ENCODE data around the gene LRRC15.

The LRRC15 gene

DNA sequence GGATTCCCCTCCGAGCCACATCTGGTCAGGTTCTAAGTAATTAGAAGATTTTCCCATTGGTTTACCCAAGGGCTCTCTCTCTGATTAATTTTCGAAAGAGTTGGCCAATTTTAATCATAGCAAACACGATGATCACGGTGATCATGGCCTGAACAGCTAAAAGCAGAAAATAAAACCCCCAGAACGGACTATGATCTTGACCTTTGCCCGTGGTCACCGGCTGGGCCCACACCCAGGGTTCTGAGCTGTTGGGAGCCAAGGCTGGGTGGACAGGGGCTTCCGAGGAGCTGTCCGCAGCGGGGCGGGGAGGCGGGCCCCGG, 27.0 kb upstream of the LRRC15 start:
- POLR2A ChIA-PET = no interaction called here

DNA sequence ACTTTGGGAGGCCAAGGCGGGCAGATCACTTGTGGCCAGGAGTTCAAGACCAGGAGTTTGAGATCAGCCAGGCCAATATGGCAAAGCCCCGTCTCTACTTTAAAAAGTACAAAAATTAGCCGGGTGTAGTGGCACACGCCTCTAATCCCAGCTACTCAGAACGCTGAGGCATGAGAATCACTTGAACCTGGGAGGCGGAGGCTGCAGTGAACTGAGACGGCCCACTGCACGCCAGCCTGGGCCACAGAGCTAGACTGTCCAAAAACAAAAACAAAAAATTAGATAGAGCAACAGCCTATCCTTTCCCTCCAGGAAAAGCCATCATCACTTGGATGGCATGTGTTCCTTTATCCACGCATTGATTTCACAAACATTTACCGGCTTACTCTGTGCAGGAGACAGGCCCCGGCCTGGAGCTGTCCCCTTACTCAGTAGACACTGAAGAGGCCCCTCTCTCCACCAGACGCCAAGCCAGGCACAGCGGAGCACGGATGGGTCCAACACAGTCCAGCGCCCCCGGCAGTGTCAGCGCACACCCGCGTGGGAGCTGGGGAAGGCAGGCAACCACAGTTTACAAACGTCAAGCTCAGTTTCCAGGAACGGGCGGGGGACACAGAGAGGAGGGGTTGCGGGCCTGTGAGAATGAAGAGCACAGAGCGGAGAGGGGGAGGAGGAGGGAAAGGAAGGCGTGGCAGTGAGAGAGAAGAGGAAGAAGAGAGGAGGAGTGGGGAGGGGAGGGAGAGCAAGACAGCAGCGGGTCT, 26.4 kb upstream of the LRRC15 start:
- ChIA-PET CTCF (interaction anchor here (0.6 to 2.2 kb wide), 2 partner anchors 29 to 52 kb away, joined by 3 to 11 read pairs; no protein-coding TSS in a partner anchor), POLR2A (no interaction called here)
- no peak for DNase-seq (ENCODE audit: extremely low spot score)
- TF ChIP-seq CTBP1 (IDR thresholded peaks at IDR 0.05; ENCODE audit: borderline replicate concordance) (no peak), FOXM1 (IDR thresholded peaks at IDR 0.05; ENCODE audit: borderline replicate concordance) (no peak), NFRKB (IDR thresholded peaks at IDR 0.05) (no peak), ELF4 (IDR thresholded peaks at IDR 0.05) (no peak), TARDBP (IDR thresholded peaks at IDR 0.05) (no peak), ARNT (IDR thresholded peaks at IDR 0.05) (no peak), FOXK2 (IDR thresholded peaks at IDR 0.05) (no peak), SUZ12 (IDR thresholded peaks at IDR 0.05) (no peak), BHLHE40 (IDR thresholded peaks at IDR 0.05; ENCODE audit: borderline replicate concordance) (no peak), HDGF (IDR thresholded peaks at IDR 0.05; ENCODE audit: borderline replicate concordance) (no peak)

More for the DNA sequence above, 27.0 kb upstream of the LRRC15 start:
- CTCF ChIA-PET = interaction anchor here (2.2 kb wide), 1 partner anchor 53 kb away, joined by 11 read pairs; no protein-coding TSS in a partner anchor
- TF ChIP-seq BHLHE40 (IDR thresholded peaks at IDR 0.05; ENCODE audit: borderline replicate concordance) (no peak), FOXM1 (IDR thresholded peaks at IDR 0.05; ENCODE audit: borderline replicate concordance) (no peak), ZNF384 (IDR thresholded peaks at IDR 0.05) (no peak), FOXK2 (IDR thresholded peaks at IDR 0.05) (no peak), SP1 (IDR thresholded peaks at IDR 0.05) (no peak), TARDBP (IDR thresholded peaks at IDR 0.05) (no peak), HDGF (IDR thresholded peaks at IDR 0.05; ENCODE audit: borderline replicate concordance) (no peak), LEF1 (IDR thresholded peaks at IDR 0.05; ENCODE audit: borderline replicate concordance) (no peak)
- no peak for DNase-seq (ENCODE audit: extremely low spot score)

DNA sequence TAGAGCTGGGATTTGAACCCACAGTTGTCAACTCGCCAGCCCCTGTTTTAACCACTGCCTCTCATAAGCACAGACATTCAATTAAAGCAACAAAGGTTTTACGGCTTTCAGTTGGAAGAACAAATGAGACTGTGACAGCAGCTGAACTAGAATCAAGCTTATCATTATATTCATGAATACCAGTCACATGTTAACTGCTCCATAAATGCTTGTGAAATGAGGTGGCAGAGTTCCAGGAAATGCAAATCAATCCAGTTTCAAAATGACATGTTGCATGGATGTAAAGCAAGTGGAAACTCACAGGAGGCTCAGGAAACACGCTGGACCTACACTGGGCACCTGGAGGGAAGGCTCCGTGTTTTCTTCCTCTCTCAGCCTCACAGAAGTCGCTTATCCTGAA, 25.7 kb upstream of the LRRC15 start:
- no peak for TF ChIP-seq BHLHE40 (IDR thresholded peaks at IDR 0.05; ENCODE audit: borderline replicate concordance)
- no peak for TF ChIP-seq PKNOX1 (IDR thresholded peaks at IDR 0.05)
- no peak for TF ChIP-seq ZNF384 (IDR thresholded peaks at IDR 0.05)
- TF ChIP-seq ARNT (IDR thresholded peaks at IDR 0.05) = no peak
- no peak for TF ChIP-seq CTBP1 (IDR thresholded peaks at IDR 0.05; ENCODE audit: borderline replicate concordance)
- no peak for TF ChIP-seq FOXK2 (IDR thresholded peaks at IDR 0.05)
- TF ChIP-seq ELF4 (IDR thresholded peaks at IDR 0.05) = no peak
- no peak for TF ChIP-seq LEF1 (IDR thresholded peaks at IDR 0.05; ENCODE audit: borderline replicate concordance)
- no peak for DNase-seq (ENCODE audit: extremely low spot score)
- ChIA-PET POLR2A (no interaction called here), CTCF (interaction anchor here (0.6 to 2.2 kb wide), 3 partner anchors 28 to 53 kb away, joined by 3 to 11 read pairs (median 4); no protein-coding TSS in a partner anchor)

DNA sequence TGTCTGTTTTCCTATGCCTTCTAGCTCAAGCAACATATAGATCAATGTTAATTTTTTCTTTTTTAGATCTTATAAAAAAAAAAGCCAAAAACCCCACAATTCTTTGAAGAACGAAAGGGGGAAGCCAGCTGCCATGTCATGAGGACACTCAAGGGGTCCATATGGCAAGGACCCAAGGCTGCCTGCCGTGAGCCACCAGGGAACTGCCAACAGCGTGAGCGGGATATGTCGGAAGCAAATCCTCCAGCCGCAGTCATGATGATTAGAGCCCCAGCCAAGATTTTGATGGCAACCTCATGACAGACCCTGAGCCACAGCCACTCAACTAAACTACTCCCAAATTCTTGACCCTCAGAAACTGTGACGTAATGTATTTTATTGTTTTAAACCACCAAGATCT, 23.0 kb upstream of the LRRC15 start:
- ChIA-PET POLR2A (no interaction called here), CTCF (no interaction called here)
- no peak for DNase-seq (ENCODE audit: extremely low spot score)
- TF ChIP-seq ZNF384 (IDR thresholded peaks at IDR 0.05) (no peak), L3MBTL2 (conservative IDR thresholded peaks at IDR 0.05) (no peak), LEF1 (IDR thresholded peaks at IDR 0.05; ENCODE audit: borderline replicate concordance) (no peak), FOXA1 (IDR thresholded peaks at IDR 0.05) (no peak), FOXM1 (IDR thresholded peaks at IDR 0.05; ENCODE audit: borderline replicate concordance) (no peak), ARNT (IDR thresholded peaks at IDR 0.05) (no peak)

- DNase-seq (ENCODE audit: extremely low spot score) = no peak
- POLR2A ChIA-PET = no interaction called here
- CTCF ChIA-PET = no interaction called here
- TF ChIP-seq FOXM1 (IDR thresholded peaks at IDR 0.05; ENCODE audit: borderline replicate concordance) (no peak), SP1 (IDR thresholded peaks at IDR 0.05) (no peak), L3MBTL2 (conservative IDR thresholded peaks at IDR 0.05) (no peak), ARNT (IDR thresholded peaks at IDR 0.05) (no peak), ZNF384 (IDR thresholded peaks at IDR 0.05) (no peak), NFRKB (IDR thresholded peaks at IDR 0.05) (no peak), HDGF (IDR thresholded peaks at IDR 0.05; ENCODE audit: borderline replicate concordance) (no peak), BHLHE40 (IDR thresholded peaks at IDR 0.05; ENCODE audit: borderline replicate concordance) (no peak), CTBP1 (IDR thresholded peaks at IDR 0.05; ENCODE audit: borderline replicate concordance) (no peak), FOXK2 (IDR thresholded peaks at IDR 0.05) (no peak), SUZ12 (IDR thresholded peaks at IDR 0.05) (no peak), ELF4 (IDR thresholded peaks at IDR 0.05) (no peak), PKNOX1 (IDR thresholded peaks at IDR 0.05) (no peak), TARDBP (IDR thresholded peaks at IDR 0.05) (no peak), FOXA1 (IDR thresholded peaks at IDR 0.05) (no peak), LEF1 (IDR thresholded peaks at IDR 0.05; ENCODE audit: borderline replicate concordance) (no peak)
Observed at GRCh38 chr3:194390835-194391234, 21.3 kb upstream of the LRRC15 start.

- no peak for DNase-seq (ENCODE audit: extremely low spot score)
- POLR2A ChIA-PET = no interaction called here
- CTCF ChIA-PET = no interaction called here
- no peak for TF ChIP-seq ZNF384 (IDR thresholded peaks at IDR 0.05)
- TF ChIP-seq TARDBP (IDR thresholded peaks at IDR 0.05) = no peak
- TF ChIP-seq FOXK2 (IDR thresholded peaks at IDR 0.05) = no peak
- no peak for TF ChIP-seq HDGF (IDR thresholded peaks at IDR 0.05; ENCODE audit: borderline replicate concordance)
- no peak for TF ChIP-seq FOXM1 (IDR thresholded peaks at IDR 0.05; ENCODE audit: borderline replicate concordance)
- no peak for TF ChIP-seq FOXA1 (IDR thresholded peaks at IDR 0.05)
- TF ChIP-seq SUZ12 (IDR thresholded peaks at IDR 0.05) = no peak
- no peak for TF ChIP-seq SP1 (IDR thresholded peaks at IDR 0.05)
- TF ChIP-seq ARNT (IDR thresholded peaks at IDR 0.05) = no peak
- no peak for TF ChIP-seq LEF1 (IDR thresholded peaks at IDR 0.05; ENCODE audit: borderline replicate concordance)
- TF ChIP-seq CTBP1 (IDR thresholded peaks at IDR 0.05; ENCODE audit: borderline replicate concordance) = no peak
- no peak for TF ChIP-seq L3MBTL2 (conservative IDR thresholded peaks at IDR 0.05)
- TF ChIP-seq BHLHE40 (IDR thresholded peaks at IDR 0.05; ENCODE audit: borderline replicate concordance) = no peak
- no peak for TF ChIP-seq ELF4 (IDR thresholded peaks at IDR 0.05)
- TF ChIP-seq PKNOX1 (IDR thresholded peaks at IDR 0.05) = no peak
- TF ChIP-seq NFRKB (IDR thresholded peaks at IDR 0.05) = no peak
Observed at GRCh38 chr3:194389269-194389668, 19.7 kb upstream of the LRRC15 start.

Measured in HEK293T (cell line).